OCI-LY1 (cell line): Measurements from ENCODE around the gene DUSP6.

Experiments
- CTCF ChIP-seq: fragments of 200-600 bp; sonication (generic), shearing (Covaris generic); IDR thresholded peaks from 2 replicates; pipeline ENCODE4 v1.5.1; 2017; ENCODE audit warnings: mild to moderate bottlenecking, antibody characterized with exemption, low read length, moderate library complexity, mixed read lengths
- EZH2 ChIP-seq: fragments of 200-600 bp; sonication (generic), shearing (Covaris generic); IDR thresholded peaks from 2 replicates; pipeline ENCODE4 v1.8.0; 2017; ENCODE audit warnings: borderline replicate concordance, mixed run types, mild to moderate bottlenecking, antibody characterized with exemption, low read length, moderate library complexity, mixed read lengths

- TF ChIP-seq CTCF = no peak
- no peak for TF ChIP-seq EZH2
Observed at GRCh38 chr12:89345376-89345775, 6.9 kb downstream of the DUSP6 start.
